ENCODE results near the gene GAS2.

GAS2 gene

GRCh38 chr11:22669368-22669767 lies 3.0 kb downstream of the GAS2 start:
- no peak for DNase-seq

DNA sequence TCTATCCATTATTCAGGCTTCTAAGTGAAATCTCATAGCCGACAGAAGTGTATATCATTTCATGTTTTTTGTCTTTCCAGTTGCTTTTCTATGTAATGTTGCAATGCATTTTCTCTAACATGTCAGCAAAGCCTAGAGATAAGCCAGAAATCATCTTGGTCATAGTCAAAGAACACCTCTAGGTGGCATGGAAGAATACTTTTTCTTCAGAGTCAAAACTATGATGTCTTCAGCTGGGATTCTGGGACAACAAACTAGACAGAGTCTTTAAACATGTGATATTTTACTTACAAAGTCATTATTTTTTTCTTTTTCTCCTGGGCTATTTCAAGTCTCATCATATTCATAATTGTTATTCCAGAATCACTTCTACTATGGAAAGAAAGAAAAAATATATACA lies 4.4 kb downstream of the GAS2 start:
- peak in 1 of 42 donors; percentile 38 for DNase-seq
- intact Hi-C loops (cut with DNase I) = loop anchor here (5.0 kb wide), 1 partner anchor 111 kb away; no protein-coding TSS in a partner anchor

More at GRCh38 chr11:22669368-22669767, 3.0 kb downstream of the GAS2 start:
- intact Hi-C loops (cut with DNase I) = no loop called here

GRCh38 chr11:22671751-22672150 lies 5.3 kb downstream of the GAS2 start:
- intact Hi-C loops (cut with DNase I) = loop anchor here (5.0 kb wide), 1 partner anchor 111 kb away; no protein-coding TSS in a partner anchor
- DNase-seq = no peak

GRCh38 chr11:22674470-22675439 lies 8.3 kb downstream of the GAS2 start:
- intact Hi-C loops (cut with DNase I) = loop anchor here (5.0 kb wide), 1 partner anchor 108 kb away; no protein-coding TSS in a partner anchor
- no peak for DNase-seq

- no peak for DNase-seq
- intact Hi-C loops (cut with DNase I) = no loop called here
Measured at GRCh38 chr11:22677153-22677903, 10.9 kb downstream of the GAS2 start.

- DNase-seq = no peak
- intact Hi-C loops (cut with DNase I) = no loop called here
Measured at GRCh38 chr11:22680628-22681027, 14.2 kb downstream of the GAS2 start.

GRCh38 chr11:22681281-22681812 lies 14.9 kb downstream of the GAS2 start:
- intact Hi-C loops (cut with DNase I) = no loop called here
- DNase-seq = no peak

DNA sequence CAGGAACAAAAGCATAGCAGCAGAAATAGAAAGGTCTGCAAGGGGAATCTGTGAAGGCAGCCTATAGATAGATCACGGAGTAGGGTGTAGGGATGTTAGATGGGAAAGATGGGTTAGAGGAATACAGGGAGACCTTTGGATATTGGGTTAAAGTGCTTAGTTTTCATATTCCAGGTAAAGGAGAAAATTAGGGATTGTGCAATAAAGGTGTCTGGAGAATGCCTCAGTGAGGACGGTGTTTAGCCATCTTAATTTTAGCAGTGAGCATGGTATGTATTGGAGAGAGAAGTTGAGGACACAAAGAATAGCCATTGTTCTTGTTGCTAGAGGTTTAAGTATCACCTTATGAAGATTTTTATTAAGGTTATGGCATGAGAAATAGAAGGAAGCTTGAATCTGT lies 17.7 kb downstream of the GAS2 start:
- intact Hi-C loops (cut with DNase I) = no loop called here
- DNase-seq = no peak

DNA sequence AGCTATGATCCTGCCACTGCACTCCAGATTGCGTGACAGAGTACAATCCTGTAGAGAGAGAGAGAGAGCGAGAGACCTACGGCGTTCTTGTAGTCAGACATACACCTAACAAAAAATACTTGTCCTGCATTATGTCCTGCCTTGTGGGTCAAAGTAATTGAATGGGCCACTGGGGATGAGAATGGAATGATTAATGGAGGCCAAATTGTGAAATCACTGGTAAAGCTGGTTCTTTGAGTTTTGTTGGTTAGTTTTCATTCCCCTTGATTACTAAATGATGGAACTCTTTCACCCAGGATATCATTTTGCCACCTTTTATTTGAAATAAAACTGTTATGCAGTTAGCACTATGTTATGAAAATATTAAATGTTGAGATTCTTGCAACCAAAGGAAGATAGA lies 18.7 kb downstream of the GAS2 start:
- intact Hi-C loops (cut with DNase I) = no loop called here
- DNase-seq = no peak

DNA sequence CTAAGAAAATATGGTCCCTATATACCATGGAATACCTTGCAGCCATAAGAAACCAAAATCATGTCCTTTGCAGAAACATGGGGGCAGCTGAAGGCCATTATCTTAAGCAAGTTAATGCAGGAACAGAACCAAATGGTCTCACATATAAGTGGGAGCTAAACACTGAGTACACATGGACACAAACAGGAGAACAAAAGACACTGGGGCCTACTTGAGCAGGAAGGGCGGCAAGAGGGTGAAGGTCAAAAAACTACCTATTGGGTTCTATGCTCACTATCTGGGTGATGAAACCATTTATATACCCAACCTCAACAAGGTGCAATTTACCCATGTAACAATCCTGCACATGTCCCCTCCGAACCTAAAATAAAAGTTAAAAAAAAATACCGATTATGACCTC lies 22.5 kb downstream of the GAS2 start:
- no peak for DNase-seq

GRCh38 chr11:22690257-22690656 lies 23.8 kb downstream of the GAS2 start:
- intact Hi-C loops (cut with DNase I) = no loop called here
- no peak for DNase-seq

More for the DNA sequence above, 22.5 kb downstream of the GAS2 start:
- intact Hi-C loops (cut with DNase I) = no loop called here

- DNase-seq = no peak
- intact Hi-C loops (cut with DNase I) = no loop called here
Measured at GRCh38 chr11:22690871-22691270, 24.5 kb downstream of the GAS2 start.

- intact Hi-C loops (cut with DNase I) = no loop called here
- no peak for DNase-seq
Measured at GRCh38 chr11:22699388-22699787, 33.0 kb downstream of the GAS2 start.

- intact Hi-C loops (cut with DNase I) = no loop called here
- DNase-seq = no peak
Measured at GRCh38 chr11:22702031-22702430, 35.6 kb downstream of the GAS2 start.

GRCh38 chr11:22703040-22703439 lies 36.6 kb downstream of the GAS2 start:
- intact Hi-C loops (cut with DNase I) = no loop called here
- no peak for DNase-seq

DNA sequence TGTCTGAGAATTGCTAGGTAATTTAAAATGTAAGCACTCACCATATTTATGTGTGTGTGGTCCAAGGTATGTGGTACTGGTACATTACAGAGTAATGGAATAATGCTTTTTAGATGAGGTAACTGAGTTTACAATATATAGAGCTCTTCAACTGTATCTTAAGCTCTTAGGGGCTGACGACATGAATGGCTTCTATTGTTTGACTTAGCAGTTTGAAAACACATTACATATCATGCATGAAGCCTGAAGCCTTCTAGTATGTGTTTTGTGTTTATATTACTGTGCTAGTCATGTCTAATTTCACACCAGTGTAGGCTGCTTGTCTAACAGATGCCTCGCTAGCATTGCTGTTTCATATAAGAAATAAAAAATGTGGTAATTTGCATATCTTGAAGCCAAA lies 37.2 kb downstream of the GAS2 start:
- DNase-seq = no peak
- intact Hi-C loops (cut with DNase I) = no loop called here

- intact Hi-C loops (cut with DNase I) = no loop called here
- no peak for DNase-seq
Measured at GRCh38 chr11:22707119-22707899, 40.9 kb downstream of the GAS2 start.

DNA sequence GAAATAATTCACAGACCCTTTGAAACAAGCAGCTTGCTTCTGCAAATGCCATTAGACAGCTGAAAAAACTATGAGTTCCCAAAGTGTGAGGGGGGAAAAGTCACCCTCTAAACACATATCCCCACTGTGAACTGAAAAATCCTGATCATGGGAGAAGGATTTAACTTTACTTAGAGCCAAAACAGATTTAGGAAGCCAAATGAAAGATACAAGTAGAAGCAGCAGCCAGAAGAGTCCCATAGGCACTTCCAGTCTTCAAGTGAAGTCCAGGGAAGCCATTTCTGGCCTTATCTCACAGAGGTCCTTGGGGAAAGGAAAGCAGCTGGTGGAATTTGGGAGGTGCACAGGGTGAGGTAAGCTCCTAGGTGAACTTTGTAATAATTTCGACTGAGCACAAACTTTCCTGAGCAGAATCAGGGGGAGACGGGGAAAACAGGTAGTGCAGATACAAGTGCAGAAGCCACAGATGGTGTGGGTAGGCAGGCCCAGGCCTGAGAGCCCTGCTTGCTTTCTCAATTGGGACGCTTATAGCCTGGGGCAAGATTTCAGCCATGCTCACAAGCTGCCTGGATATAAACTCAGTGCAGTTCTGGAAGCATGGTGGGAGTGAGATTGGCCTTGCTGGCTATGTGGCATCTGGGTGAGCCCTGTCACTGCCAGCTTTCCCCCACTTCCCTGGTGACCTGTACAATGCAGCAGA lies 44.8 kb downstream of the GAS2 start:
- no peak for DNase-seq

More for the DNA sequence above, 44.8 kb downstream of the GAS2 start:
- intact Hi-C loops (cut with DNase I) = no loop called here

All from head of caudate nucleus (tissue), 42 donors.